HG02678 (cell line): ENCODE measurements around the gene APOH.

Experiments
- ATAC-seq: cut with Tn5 transposase; IDR thresholded peaks from one replicate; pipeline ENCODE4 v1.9.1; 2021; ENCODE audit warnings: mild to moderate bottlenecking, moderate library complexity; ENCODE audit not compliant: unreplicated experiment

Gene APOH

DNA sequence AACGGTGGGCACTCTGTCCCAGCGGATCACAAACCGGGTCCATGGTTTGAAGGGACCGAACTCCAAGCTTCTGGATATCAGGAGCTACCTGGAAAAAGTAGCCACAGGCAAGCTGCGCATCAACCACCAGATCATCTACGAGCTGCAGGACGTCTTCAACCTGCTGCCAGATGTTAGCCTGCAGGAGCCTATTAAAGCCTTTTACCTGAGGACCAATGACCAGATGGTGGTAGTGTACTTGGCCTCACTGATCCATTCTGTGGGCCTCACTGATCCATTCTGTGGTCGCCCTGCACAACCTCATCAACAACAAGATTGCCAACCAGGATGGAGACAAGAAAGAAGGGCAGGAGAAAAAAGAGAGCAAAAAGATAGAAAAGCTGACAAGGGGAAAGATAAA, 31.0 kb downstream of the APOH start:
- no peak for ATAC-seq

DNA sequence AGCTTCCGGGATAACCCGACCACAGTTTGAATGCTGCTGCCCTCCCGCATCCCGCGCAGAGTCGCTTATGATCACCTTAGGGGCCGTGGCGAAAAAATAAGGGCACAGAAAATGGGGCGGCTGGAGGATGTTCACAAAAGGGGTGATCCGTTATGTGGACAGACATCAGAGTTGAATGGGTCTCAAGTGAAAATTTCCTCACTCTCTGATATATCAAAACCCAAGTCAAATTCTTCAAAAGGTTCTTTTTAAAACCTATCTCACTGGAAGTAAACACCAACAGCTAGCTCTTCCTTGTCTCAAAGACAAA, 36.9 kb downstream of the APOH start:
- no peak for ATAC-seq

DNA sequence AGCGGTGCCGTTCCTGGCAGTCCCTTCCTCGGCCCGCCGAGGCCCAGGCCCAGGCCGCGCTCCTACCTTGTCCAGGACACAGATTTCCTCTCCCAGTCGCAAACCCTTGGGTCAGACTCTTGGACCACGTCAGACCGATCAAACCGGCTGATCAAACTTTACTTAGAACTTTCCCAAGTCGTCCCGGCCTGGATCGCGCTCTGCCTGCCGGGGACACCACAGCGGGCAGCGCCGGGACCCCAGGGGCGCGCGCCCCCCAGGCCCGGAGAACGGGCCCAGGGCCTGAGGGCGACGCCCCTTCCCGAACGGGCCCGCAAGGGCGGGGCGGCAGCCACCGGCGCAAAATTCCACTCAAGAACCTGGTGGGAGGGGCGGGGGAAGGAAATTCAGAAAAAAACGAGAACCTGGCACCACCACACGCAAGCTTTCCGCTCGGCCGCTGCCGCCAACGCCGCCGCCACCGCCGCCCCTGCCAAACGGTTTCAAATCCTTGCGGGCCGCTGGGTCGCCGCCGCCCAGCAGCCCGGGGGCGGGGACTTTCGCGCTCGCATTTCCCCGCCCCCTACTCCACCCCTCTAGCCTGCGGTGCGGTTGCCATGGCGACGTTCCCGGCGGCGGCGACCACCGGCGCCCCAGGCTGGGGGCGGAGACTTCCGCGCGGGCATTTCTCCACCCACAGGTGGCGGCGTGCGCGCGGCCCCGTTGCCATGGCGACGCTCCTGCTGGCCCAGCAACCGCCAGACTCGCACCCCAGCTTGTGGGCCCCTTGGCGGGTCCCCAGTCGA, 37.4 kb downstream of the APOH start, which contains the start of gene CEP112:
TSS of gene CEP112 (minus strand) at position 541 of the 785 bp plus-strand sequence.
- peak; percentile 71 for ATAC-seq

GRCh38 chr17:66190738-66191592, 38.2 kb downstream of the APOH start:
- no peak for ATAC-seq

- no peak for ATAC-seq
Measured at GRCh38 chr17:66187718-66188117, 41.5 kb downstream of the APOH start.

GRCh38 chr17:66185862-66186261, 43.4 kb downstream of the APOH start:
- ATAC-seq = no peak

DNA sequence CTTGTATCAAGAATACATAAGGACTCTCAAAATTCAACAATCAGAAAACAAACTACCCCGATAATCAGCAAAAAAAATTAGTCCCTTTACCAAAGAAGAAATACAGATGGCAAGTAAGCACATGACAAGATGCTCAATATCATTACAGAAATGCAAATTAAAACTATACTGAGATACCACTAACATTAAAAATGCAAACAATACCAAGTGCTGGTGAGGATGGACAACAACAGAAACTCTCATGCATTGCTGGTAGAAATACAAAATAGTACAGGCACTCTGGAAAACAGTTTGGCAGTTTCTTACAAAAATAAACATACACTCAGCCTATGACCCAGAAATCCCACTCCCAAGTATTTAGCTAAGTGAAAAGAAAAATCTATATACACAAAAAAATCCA, 44.8 kb downstream of the APOH start:
- no peak for ATAC-seq

DNA sequence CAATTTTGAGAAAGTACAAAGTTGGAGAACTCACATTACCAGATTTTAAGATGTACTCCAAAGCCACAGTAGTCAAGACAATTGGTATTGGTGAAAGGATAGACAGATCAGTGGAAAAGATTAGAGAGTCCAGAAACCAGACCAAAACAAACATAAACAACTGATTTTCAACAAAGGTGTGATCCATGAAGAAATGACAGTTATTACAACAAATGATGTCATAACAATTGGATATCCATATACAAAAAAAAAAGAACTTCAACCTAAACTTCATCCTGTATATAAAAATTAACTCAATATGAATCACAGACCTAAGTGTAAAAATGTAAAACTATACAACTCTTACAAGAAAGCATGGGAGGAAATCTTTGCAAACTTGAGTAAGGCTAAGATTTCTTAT, 45.7 kb downstream of the APOH start:
- no peak for ATAC-seq

GRCh38 chr17:66178642-66179041, 50.6 kb downstream of the APOH start:
- no peak for ATAC-seq

DNA sequence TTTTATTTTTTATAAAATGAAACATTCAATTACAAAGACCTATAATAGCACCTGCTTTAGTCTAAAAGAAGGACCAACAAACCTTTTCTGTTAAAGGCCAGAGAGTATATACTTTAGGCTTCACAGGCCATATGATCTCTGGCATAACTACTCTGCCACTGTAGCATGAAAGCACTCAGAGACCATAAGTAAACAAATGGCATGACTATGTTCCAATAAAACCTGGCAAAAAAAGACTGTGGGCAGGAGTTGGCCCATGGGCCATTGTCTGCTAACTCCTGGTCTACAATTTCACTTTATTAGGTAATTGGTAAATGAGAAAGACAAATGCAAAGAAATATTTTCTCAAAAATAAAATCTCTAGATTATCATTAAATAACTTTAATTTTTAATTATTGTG, 52.2 kb downstream of the APOH start:
- no peak for ATAC-seq

GRCh38 chr17:66175892-66176291, 53.3 kb downstream of the APOH start:
- no peak for ATAC-seq

DNA sequence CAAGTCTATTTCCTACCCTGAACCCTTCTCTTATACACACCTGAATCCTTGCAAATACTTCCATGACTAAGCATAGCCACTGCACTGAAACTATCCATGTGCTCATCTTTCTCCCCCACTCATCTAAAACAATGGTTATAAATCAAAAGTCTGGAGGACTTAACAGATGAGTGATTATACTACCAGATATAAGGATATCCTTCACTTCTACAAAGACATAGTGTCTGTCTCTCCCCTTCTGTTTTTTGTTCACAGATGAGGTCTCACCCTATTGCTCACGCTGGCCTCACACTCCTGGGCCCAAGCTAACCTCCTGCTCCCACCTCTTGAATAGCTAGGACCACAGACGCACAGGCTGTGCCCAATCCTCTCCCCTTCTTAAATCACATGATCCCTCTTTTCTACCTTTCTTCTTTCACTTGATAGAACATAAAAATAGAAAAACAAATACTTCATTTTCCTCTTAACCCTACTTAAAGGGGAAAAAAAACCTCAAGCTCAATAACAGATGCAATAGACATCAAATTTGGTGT, 56.5 kb downstream of the APOH start:
- ATAC-seq = no peak

- no peak for ATAC-seq
Measured at GRCh38 chr17:66172144-66172543, 57.1 kb downstream of the APOH start.

GRCh38 chr17:66171692-66172091, 57.5 kb downstream of the APOH start:
- no peak for ATAC-seq

DNA sequence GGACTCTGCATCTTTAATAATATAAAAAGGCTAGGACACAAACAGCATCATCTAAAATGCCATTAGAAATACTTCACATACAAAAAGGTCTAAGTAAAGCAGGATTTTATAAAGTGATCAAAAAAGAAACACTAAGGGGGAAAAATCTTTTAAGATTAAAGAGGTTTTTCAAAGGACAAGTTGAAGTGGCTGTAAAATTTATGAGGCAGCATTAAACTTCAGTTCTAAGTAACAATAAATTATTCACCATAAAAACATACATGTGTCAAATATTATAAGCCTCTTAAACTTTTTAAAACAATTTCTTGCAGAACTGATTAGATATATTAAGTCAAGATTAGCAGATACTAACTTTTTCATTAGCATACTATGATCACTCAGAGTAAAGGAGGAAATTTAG, 58.0 kb downstream of the APOH start:
- no peak for ATAC-seq

- ATAC-seq = no peak
Measured at GRCh38 chr17:66169839-66170238, 59.4 kb downstream of the APOH start.

DNA sequence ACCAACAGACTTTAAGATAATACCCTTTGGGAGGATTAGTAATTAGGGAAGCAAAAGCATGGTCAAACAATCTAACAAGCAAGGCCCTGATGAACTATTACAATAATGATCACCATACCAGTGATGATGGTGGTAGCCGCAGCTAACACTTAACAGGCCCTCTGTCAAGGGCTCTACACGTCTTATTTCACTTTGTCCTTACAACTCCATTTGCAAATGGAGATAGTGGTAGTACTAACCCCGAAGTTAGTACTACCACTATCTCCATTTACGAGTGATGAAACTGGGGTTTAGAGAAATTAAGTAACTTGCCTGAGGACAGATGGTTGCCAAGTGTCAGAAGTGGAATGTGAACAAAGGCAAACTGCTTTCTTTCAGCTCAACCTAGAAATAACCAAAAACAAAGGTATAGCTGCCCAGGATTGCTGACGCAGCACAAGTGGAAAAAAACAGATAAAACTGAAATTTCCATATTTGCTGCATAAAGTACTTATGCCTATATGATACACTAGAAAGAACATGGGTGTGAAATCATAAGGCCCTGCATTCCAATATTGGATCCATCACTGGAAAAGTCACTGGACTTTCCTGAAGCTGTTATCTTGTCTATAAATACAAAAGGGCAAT, 61.9 kb downstream of the APOH start:
- ATAC-seq = no peak

DNA sequence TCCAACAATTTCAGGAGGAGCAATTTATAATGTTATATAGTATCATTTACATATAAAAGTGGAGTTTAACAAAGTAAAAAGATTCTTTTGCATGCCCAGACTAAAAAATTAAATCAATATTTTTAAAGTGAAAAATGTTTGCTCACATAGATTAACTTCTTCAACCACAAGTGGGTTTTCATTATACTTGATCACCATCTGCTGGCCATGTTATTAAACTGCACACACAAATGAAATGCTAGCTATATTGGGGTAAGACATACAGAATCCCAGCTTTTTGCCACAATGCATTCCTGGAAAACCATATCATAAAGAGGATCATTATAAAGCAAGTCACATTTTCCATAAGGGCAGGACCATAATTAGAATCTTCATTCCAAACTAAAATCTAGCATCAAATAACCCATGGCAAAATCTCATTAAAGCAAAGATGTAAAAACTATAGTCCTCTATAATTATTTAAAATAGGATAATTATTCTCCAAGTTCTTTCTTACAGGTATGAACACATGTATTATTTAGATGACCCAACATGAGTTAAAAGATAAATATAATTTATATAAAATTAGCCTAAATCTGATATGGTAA, 63.6 kb downstream of the APOH start:
- ATAC-seq = no peak
